ENCODE measurements around the gene CYP8B1. TPM values are rescaled to one million over a fixed set of nuclear protein-coding genes. Genes with fewer than 3 reads are reported as not detected.

Gene CYP8B1
- total RNA-seq, 1 experiment from 2014 or later, result not detected

DNA sequence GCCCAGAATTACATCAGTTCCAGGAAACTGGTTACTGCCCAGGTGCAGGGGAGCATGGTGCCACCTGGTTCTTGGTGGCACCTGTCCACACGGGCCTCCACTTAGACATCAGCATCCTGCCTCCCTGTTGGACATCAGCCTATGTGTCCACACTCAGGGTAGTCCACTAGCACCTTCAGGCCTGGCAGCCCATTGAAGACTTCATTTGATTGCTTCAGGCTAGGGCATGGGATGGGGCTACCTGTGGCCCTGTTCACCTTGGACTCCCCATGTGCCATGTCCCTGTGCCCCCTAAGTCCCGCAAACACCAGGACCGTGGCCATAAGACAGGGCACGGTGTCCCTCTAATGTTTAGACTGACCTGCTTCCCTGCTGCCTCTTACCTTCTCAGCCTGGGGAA, 30.9 kb downstream of the CYP8B1 start:
- CTCF ChIA-PET, result no interaction called here
- no peaks in the 10 kb centered on the region for H3K4me1 ChIP-seq (replicated peaks; ENCODE audit: insufficient read depth)
- H3K36me3 ChIP-seq (ENCODE audit: low read depth), result no peaks in the 10 kb centered on the region
- no peaks in the 10 kb centered on the region for H3K9me2 ChIP-seq (ENCODE audit: insufficient read depth)
- H3K4me3 ChIP-seq, result no peak overlapping the region
- no peaks in the 10 kb centered on the region for H3K79me2 ChIP-seq (ENCODE audit: low read depth)
- H2AFZ ChIP-seq, result no peak overlapping the region
- H3F3A ChIP-seq (ENCODE audit: insufficient read depth, low read depth), result no peaks in the 10 kb centered on the region
- H3K9me3 ChIP-seq (ENCODE audit: insufficient read depth, low read depth), result no peaks in the 10 kb centered on the region
- DNase-seq, result no peak
- intact Hi-C loops (cut with micrococcal nuclease; ENCODE audit: unreplicated experiment), result no loop called here
- TF ChIP-seq EZH2 (IDR thresholded peaks at IDR 0.05; ENCODE audit: low read depth), result no peak
- TF ChIP-seq, protein P1, sequence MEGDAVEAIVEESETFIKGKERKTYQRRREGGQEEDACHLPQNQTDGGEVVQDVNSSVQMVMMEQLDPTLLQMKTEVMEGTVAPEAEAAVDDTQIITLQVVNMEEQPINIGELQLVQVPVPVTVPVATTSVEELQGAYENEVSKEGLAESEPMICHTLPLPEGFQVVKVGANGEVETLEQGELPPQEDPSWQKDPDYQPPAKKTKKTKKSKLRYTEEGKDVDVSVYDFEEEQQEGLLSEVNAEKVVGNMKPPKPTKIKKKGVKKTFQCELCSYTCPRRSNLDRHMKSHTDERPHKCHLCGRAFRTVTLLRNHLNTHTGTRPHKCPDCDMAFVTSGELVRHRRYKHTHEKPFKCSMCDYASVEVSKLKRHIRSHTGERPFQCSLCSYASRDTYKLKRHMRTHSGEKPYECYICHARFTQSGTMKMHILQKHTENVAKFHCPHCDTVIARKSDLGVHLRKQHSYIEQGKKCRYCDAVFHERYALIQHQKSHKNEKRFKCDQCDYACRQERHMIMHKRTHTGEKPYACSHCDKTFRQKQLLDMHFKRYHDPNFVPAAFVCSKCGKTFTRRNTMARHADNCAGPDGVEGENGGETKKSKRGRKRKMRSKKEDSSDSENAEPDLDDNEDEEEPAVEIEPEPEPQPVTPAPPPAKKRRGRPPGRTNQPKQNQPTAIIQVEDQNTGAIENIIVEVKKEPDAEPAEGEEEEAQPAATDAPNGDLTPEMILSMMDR (conservative IDR thresholded peaks at IDR 0.05), result no peak
- H3K27me3 ChIP-seq (ENCODE audit: insufficient read depth, low read depth), result no peaks in the 10 kb centered on the region
- BruUV-seq (replicated peaks), result no TSS peak
- H4K20me1 ChIP-seq (ENCODE audit: insufficient read depth), result no peaks in the 10 kb centered on the region
- no peak overlapping the region for H3K4me2 ChIP-seq
- H3K27ac ChIP-seq, result no peak overlapping the region
- POLR2A ChIA-PET (ENCODE audit: unreplicated experiment), result no interaction called here

DNA sequence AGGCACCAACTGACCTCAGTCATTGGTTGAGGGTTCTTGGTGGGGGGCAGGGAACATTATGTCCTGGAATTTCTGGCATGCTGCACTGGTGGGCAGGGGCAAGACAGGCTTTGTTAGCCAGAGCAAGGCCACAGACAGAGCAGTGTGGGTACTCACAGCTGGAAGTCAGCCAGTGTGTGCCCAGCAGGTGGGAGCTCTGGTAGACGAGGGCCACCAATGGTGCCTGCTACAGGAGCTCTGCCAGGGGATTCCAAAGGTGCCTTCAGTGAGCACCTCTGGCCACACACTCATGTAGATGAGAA, 31.3 kb downstream of the CYP8B1 start:
- Histone ChIP-seq H3K27ac (no peak overlapping the region), H4K20me1 (ENCODE audit: insufficient read depth) (no peaks in the 10 kb centered on the region), H3K9me3 (ENCODE audit: insufficient read depth, low read depth) (no peaks in the 10 kb centered on the region), H3K4me1 (replicated peaks; ENCODE audit: insufficient read depth) (no peaks in the 10 kb centered on the region), H3K36me3 (ENCODE audit: low read depth) (no peaks in the 10 kb centered on the region), H3K4me2 (no peak overlapping the region), H2AFZ (no peak overlapping the region), H3K4me3 (no peak overlapping the region), H3K79me2 (ENCODE audit: low read depth) (no peaks in the 10 kb centered on the region), H3K27me3 (ENCODE audit: insufficient read depth, low read depth) (no peaks in the 10 kb centered on the region), H3F3A (ENCODE audit: insufficient read depth, low read depth) (no peaks in the 10 kb centered on the region), H3K9me2 (ENCODE audit: insufficient read depth) (no peaks in the 10 kb centered on the region)
- BruUV-seq (replicated peaks), result no TSS peak
- no peak for DNase-seq
- CTCF ChIA-PET, result no interaction called here
- POLR2A ChIA-PET (ENCODE audit: unreplicated experiment), result no interaction called here
- TF ChIP-seq, protein P1 (conservative IDR thresholded peaks at IDR 0.05), result no peak
- no peak for TF ChIP-seq EZH2 (IDR thresholded peaks at IDR 0.05; ENCODE audit: low read depth)
- intact Hi-C loops (cut with micrococcal nuclease; ENCODE audit: unreplicated experiment), result no loop called here

DNA sequence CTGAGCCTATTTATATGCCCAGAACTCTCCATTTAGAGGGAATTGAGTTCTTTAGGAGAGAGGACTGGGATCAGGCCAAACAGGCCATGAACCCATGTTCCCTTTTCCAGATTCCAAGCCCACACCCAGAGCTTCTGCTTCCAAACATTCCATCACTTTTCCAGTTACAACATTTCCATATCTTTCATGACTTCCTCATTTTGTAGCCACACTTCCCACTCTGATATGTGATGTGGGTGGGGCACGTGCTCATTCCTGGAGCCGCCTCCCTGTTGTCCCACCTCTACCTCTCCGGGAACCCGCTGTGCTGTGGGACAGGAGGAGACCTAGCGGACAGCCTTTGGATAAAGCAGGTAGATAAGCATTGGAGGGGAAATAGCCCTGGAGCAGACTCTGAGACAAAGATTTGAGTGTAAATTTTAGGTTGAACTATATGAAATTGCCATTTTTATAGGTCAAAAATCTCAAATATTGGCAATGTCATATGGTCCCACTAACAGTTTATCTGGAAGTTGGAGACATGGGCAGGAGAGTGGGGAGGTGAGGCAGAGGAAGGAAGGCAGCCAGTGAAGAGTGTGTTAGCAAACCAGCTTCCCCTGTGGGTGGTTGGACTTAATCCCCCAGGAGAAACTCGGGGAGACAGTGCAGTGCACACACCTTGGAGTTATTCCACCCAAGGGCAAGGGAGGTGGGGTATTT, 31.8 kb downstream of the CYP8B1 start:
- H3K27ac ChIP-seq, result no peak overlapping the region
- intact Hi-C loops (cut with micrococcal nuclease; ENCODE audit: unreplicated experiment), result no loop called here
- DNase-seq, result no peak

More for the DNA sequence above, 31.8 kb downstream of the CYP8B1 start:
- Histone ChIP-seq H3F3A (ENCODE audit: insufficient read depth, low read depth) (no peaks in the 10 kb centered on the region), H3K4me2 (no peak overlapping the region), H3K9me3 (ENCODE audit: insufficient read depth, low read depth) (no peaks in the 10 kb centered on the region), H4K20me1 (ENCODE audit: insufficient read depth) (no peaks in the 10 kb centered on the region), H3K4me3 (no peak overlapping the region), H3K36me3 (ENCODE audit: low read depth) (no peaks in the 10 kb centered on the region), H3K27me3 (ENCODE audit: insufficient read depth, low read depth) (no peaks in the 10 kb centered on the region), H2AFZ (no peak overlapping the region), H3K79me2 (ENCODE audit: low read depth) (no peaks in the 10 kb centered on the region), H3K9me2 (ENCODE audit: insufficient read depth) (no peaks in the 10 kb centered on the region), H3K4me1 (replicated peaks; ENCODE audit: insufficient read depth) (no peaks in the 10 kb centered on the region)
- BruUV-seq (replicated peaks), result no TSS peak
- ChIA-PET CTCF (interaction anchor here (0.6 kb wide), 1 partner anchor 32 kb away, joined by 16 read pairs; no protein-coding TSS in a partner anchor), POLR2A (ENCODE audit: unreplicated experiment) (interaction anchor here (0.7 kb wide), 1 partner anchor 87 kb away, joined by 3 read pairs; no protein-coding TSS in a partner anchor)
- no peak for TF ChIP-seq EZH2 (IDR thresholded peaks at IDR 0.05; ENCODE audit: low read depth)
- TF ChIP-seq, protein P1 (conservative IDR thresholded peaks at IDR 0.05), result no peak

All from PC-9 (cell line).